HG02642 (cell line): ENCODE measurements around the gene SCN1A.
"Not testable (repeated sequence)": the region's sequence is repeated elsewhere in the genome, so short reads cannot be mapped to it uniquely, and the experiment has no call there.

Source experiments
- ATAC-seq: cut with Tn5 transposase; IDR thresholded peaks from one replicate; pipeline ENCODE4 v1.9.1; 2021; ENCODE audit warnings: mild to moderate bottlenecking; ENCODE audit not compliant: unreplicated experiment, poor library complexity

Gene SCN1A

GRCh38 chr2:166127217-166128155 lies at the start of gene SCN1A:
SCN1A (minus strand) TSS chr2:166128020; CDS start chr2:166073621, 54,399 bp downstream.
- ATAC-seq, result peak; percentile 57

DNA sequence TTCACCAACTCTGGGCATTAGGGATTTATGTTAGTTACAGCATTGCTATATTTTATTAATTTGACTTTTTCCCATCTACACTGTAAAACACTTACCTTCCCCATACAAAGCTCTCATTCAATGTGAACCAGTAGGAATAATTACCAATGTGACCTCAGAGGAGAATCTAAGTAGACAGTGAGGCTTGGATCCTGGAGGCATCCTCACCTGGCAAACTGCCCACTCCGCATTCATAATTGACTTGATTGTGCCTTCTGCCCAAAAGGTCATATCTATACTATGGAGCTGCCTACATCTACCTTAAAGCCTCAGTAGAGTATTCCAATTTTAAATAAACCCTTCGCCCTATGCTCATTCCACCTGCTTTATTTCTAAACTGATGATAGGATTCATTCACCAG lies 45.4 kb upstream of the SCN1A start:
- ATAC-seq, result no peak

GRCh38 chr2:166171216-166171615 lies 43.4 kb upstream of the SCN1A start:
- no peak for ATAC-seq

- ATAC-seq, result peak; percentile 70
These were observed 42.5 kb upstream of the SCN1A start for GRCh38 chr2:166170356-166170755.

GRCh38 chr2:166167449-166167848 lies 39.6 kb upstream of the SCN1A start:
- no peak for ATAC-seq

GRCh38 chr2:166163775-166164174 lies 36.0 kb upstream of the SCN1A start:
- ATAC-seq, result no peak

- no peak for ATAC-seq
These were observed 30.7 kb upstream of the SCN1A start for GRCh38 chr2:166158546-166158945.

GRCh38 chr2:166157578-166157977 lies 29.8 kb upstream of the SCN1A start:
- ATAC-seq, result no peak

GRCh38 chr2:166156985-166157490 lies 29.2 kb upstream of the SCN1A start:
- no peak for ATAC-seq

DNA sequence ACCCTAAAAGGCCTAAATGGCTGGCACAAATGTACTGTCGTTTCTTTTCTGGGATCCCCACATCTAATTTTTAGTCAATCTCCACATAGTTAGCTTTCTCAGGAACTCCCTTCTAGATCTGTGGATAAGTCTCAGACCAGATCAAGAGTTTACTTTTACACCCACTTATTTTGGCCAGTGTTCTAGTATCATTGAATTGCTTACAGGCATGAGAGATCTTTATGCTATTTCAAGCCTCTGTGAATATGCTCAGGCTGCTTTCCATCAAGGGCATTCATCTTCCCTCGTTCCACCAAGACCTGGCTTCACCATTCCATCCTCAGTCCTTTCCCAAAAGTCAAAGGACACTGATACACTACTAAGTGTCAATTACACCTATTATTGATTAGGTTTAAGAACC lies 27.8 kb upstream of the SCN1A start:
- no peak for ATAC-seq

GRCh38 chr2:166154685-166155338 lies 27.0 kb upstream of the SCN1A start:
- no peak for ATAC-seq

DNA sequence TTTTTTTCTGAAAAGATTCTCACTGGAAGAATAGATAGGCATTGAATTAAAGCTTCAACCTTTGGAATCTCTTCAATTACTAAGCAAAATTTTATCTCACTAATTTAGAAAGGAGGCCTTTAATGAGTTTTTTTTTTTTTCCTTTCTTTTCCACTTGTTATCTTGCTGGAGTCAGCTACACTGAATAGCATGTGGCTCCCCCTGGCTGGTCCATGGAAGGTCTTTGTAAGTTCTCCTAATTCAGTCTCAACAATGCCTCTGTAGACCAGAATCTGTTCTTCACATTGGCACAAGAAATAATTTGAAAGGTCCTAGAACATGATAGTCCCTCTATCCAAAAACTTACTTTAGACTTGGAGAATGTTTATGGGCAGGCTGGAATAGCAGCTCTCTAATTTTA lies 24.2 kb upstream of the SCN1A start:
- ATAC-seq, result no peak

- ATAC-seq, result no peak
These were observed 20.9 kb upstream of the SCN1A start for GRCh38 chr2:166148500-166149400.

- ATAC-seq, result no peak
These were observed 20.1 kb upstream of the SCN1A start for GRCh38 chr2:166147883-166148282.

- no peak for ATAC-seq
These were observed 16.3 kb upstream of the SCN1A start for GRCh38 chr2:166144071-166144470.

GRCh38 chr2:166140932-166141331 lies 13.1 kb upstream of the SCN1A start:
- ATAC-seq, result no peak

GRCh38 chr2:166140475-166140874 lies 12.7 kb upstream of the SCN1A start:
- no peak for ATAC-seq

DNA sequence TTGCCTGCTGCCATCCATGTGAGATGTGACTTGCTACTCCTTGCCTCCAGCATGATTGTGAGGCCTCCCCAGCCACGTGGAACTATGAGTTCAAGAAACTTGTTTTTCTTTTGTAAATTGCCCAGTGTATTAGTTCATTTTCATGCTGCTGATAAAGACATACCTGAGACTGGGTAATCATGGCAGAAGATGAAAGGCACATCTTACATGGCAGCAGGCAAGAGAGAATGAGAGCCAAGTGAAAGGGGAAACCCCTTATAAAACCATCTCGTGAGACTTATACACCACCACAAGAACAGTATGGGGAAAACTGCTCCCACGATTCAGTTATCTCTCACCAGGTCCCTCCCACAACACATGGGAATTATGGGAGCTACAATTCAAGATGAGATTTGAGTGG lies 11.7 kb upstream of the SCN1A start:
- not testable (repeated sequence) for ATAC-seq

DNA sequence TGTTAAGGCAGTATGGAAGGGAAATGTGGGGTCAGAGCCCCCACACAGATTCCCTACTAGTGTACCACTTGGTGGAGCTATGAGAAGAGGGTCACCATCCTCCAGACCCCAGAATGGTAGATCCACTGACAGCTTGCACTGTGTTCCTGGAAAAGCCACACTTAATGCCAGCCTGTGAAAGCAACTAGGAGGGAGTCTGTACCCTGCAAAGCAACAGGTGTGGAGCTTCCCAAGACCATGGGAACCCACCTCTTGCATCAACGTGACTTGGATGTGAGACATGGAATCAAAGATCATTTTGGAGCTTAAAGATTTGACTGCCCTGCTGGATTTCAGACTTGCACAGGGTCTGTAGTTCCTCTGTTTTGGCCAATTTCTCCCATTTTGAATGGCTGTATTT lies 10.8 kb upstream of the SCN1A start:
- no peak for ATAC-seq

GRCh38 chr2:166138144-166138543 lies 10.3 kb upstream of the SCN1A start:
- ATAC-seq, result no peak
